Tibial nerve (tissue), 4 donors: ENCODE results near the gene NCEH1. TPM values are rescaled to one million over a fixed set of nuclear protein-coding genes. Genes with fewer than 3 reads are reported as not detected.
A peak's percentile ranks its signal among the peaks of the same experiment; 100 is the strongest.
"Not testable (repeated sequence)": the region's sequence is repeated elsewhere in the genome, so short reads cannot be mapped to it uniquely, and the experiment has no call there.

Experiments
- DNase-seq, 2 donors: peaks; one replicate each; pipeline ENCODE4 v3.0.0-alpha.2; 2019; ENCODE audit warnings: low spot score in 2 of 2
- H3K27ac ChIP-seq, 4 donors: fragments of 200-600 bp; sonication (generic) in 3 of 4; one replicate each; pipeline ENCODE4 v1.5.1; 2017 to 2019; ENCODE audit warnings: mild to moderate bottlenecking in 1 of 4
- H3K27me3 ChIP-seq, 2 donors: fragments of 200-600 bp; sonication (generic) in 1 of 2; one replicate each; pipeline versions ENCODE4 v1.5.1 to v1.6.0; 2017 to 2019
- H3K36me3 ChIP-seq, 3 donors: fragments of 200-600 bp; sonication (generic); one replicate each; pipeline ENCODE4 v1.5.1; 2018 to 2019
- H3K4me1 ChIP-seq, 4 donors: fragments of 200-600 bp; sonication (generic) in 3 of 4; one replicate each; pipeline ENCODE4 v1.5.1; 2017 to 2019
- H3K4me3 ChIP-seq, 4 donors: fragments of 200-600 bp; sonication (generic) in 3 of 4; one replicate each; pipeline ENCODE4 v1.5.1; 2017 to 2019; ENCODE audit warnings: mild to moderate bottlenecking in 1 of 4, moderate library complexity in 1 of 4
- H3K9me3 ChIP-seq, 4 donors: fragments of 200-600 bp; sonication (generic) in 3 of 4; one replicate each; pipeline ENCODE4 v1.5.1; 2017 to 2019
- EP300 ChIP-seq, 2 donors: sonication (generic); formaldehyde crosslinking; IDR thresholded peaks; one replicate each; pipeline ENCODE4 v1.6.1; 2017; ENCODE audit warnings: antibody characterized with exemption in 2 of 2, mild to moderate bottlenecking in 1 of 2
- POLR2A ChIP-seq, 2 donors: fragments of 450-650 bp; IDR thresholded peaks; one replicate each; pipeline ENCODE4 v1.6.1; 2017; ENCODE audit warnings: antibody characterized with exemption in 2 of 2, mild to moderate bottlenecking in 2 of 2, moderate library complexity in 2 of 2
- WGBS, 2 donors: methylation state at CpG; one replicate each; pipeline ENCODE4 v1.1.5; 2018; 5-methylcytosine and 5-hydroxymethylcytosine counted together
- total RNA-seq, 4 donors: library from RNA; depleted of rRNA; stranded (reverse); fragments of >200 nt; gene quantifications; one replicate each; pipeline ENCODE4 v1.1.0, GENCODE V29; 2016
- TF ChIP-seq, protein P1 (sequence below), 5 experiments: fragments of 200-600 bp in 3 of 5; fragments of 450-650 bp in 2 of 5; sonication (generic) in 3 of 5; IDR thresholded peaks; one replicate each; pipeline ENCODE4 v1.5.1; 2016 to 2019; ENCODE audit warnings: antibody characterized with exemption in 5 of 5, mild to moderate bottlenecking in 3 of 5, moderate library complexity in 2 of 5

NCEH1 gene
- total RNA-seq, 4 donors from 2014 or later: 4.3 to 13.5 (median 5.5) TPM

GRCh38 chr3:172735014-172735413 is 24.1 kb upstream of the NCEH1 start:
- no peaks in the 10 kb centered on the region for H3K9me3 ChIP-seq
- DNase-seq: no peak
- 88 to 90% methylated on average over 2 of the region's 2 CpGs for WGBS, 2 donors
- no peaks in the 10 kb centered on the region for H3K27me3 ChIP-seq
- H3K27ac ChIP-seq: no peak overlapping the region
- no peaks in the 10 kb centered on the region for H3K4me1 ChIP-seq
- no peaks in the 10 kb centered on the region for H3K36me3 ChIP-seq
- no peak overlapping the region for H3K4me3 ChIP-seq
- TF ChIP-seq EP300 (IDR thresholded peaks at IDR 0.05) (no peak), POLR2A (IDR thresholded peaks at IDR 0.05) (no peak)
- TF ChIP-seq, protein P1, sequence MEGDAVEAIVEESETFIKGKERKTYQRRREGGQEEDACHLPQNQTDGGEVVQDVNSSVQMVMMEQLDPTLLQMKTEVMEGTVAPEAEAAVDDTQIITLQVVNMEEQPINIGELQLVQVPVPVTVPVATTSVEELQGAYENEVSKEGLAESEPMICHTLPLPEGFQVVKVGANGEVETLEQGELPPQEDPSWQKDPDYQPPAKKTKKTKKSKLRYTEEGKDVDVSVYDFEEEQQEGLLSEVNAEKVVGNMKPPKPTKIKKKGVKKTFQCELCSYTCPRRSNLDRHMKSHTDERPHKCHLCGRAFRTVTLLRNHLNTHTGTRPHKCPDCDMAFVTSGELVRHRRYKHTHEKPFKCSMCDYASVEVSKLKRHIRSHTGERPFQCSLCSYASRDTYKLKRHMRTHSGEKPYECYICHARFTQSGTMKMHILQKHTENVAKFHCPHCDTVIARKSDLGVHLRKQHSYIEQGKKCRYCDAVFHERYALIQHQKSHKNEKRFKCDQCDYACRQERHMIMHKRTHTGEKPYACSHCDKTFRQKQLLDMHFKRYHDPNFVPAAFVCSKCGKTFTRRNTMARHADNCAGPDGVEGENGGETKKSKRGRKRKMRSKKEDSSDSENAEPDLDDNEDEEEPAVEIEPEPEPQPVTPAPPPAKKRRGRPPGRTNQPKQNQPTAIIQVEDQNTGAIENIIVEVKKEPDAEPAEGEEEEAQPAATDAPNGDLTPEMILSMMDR (IDR thresholded peaks at IDR 0.05): no peak

- WGBS, 2 donors: 63 to 83% methylated on average over 1 of the region's 1 CpG
Observed at GRCh38 chr3:172726380-172726779, 15.5 kb upstream of the NCEH1 start.

DNA sequence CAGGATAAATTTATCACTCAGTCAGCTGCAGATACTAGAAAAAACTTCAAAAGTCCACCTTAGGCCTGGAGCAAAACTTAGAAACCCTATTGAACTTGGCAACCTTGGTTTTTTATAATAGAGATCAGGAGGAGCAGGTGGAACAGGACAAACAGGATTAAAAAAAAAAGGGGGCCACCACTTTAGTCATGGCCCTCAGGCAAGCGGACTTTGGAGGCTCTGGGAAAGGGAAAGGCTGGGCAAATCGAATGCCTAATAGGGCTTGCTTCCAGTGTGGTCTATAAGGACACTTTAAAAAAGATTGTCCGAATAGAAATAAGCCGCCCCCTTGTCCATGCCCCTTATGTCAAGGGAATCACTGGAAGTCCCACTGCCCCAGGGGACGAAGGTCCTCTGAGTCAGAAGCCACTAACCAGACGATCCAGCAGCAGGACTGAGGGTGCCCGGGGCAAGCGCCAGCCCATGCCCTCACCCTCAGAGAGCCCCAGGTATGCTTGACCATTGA is 11.7 kb upstream of the NCEH1 start:
- not testable (repeated sequence) for DNase-seq, H3K4me3 ChIP-seq, H3K36me3 ChIP-seq, H3K27ac ChIP-seq, H3K27me3 ChIP-seq, H3K4me1 ChIP-seq
- peaks cover 0 to 24% (median 0%) of the 10 kb centered on the region in 4 donors for H3K9me3 ChIP-seq
- WGBS, 2 donors: 82 to 85% methylated on average over 8 of the region's 8 CpGs

More at GRCh38 chr3:172726380-172726779, 15.5 kb upstream of the NCEH1 start:
- H3K4me1 ChIP-seq: no peaks in the 10 kb centered on the region
- no peaks in the 10 kb centered on the region for H3K27me3 ChIP-seq
- TF ChIP-seq POLR2A (IDR thresholded peaks at IDR 0.05) (no peak), EP300 (IDR thresholded peaks at IDR 0.05) (no peak)
- TF ChIP-seq, protein P1 (IDR thresholded peaks at IDR 0.05): no peak
- H3K27ac ChIP-seq: no peak overlapping the region
- H3K9me3 ChIP-seq: peaks cover 0 to 10% (median 0%) of the 10 kb centered on the region in 4 donors
- H3K36me3 ChIP-seq: no peaks in the 10 kb centered on the region
- no peak for DNase-seq
- no peak overlapping the region for H3K4me3 ChIP-seq

GRCh38 chr3:172717493-172718088 is 6.7 kb upstream of the NCEH1 start:
- no peak for DNase-seq
- peaks cover 0 to 14% (median 0%) of the 10 kb centered on the region in 4 donors for H3K9me3 ChIP-seq
- TF ChIP-seq EP300 (IDR thresholded peaks at IDR 0.05): no peak
- no peaks in the 10 kb centered on the region for H3K27me3 ChIP-seq
- no peak overlapping the region for H3K4me3 ChIP-seq
- H3K27ac ChIP-seq: no peak overlapping the region
- H3K4me1 ChIP-seq: no peaks in the 10 kb centered on the region
- WGBS, 2 donors: 75 to 79% methylated on average over 4 of the region's 4 CpGs
- H3K36me3 ChIP-seq: no peaks in the 10 kb centered on the region

DNA sequence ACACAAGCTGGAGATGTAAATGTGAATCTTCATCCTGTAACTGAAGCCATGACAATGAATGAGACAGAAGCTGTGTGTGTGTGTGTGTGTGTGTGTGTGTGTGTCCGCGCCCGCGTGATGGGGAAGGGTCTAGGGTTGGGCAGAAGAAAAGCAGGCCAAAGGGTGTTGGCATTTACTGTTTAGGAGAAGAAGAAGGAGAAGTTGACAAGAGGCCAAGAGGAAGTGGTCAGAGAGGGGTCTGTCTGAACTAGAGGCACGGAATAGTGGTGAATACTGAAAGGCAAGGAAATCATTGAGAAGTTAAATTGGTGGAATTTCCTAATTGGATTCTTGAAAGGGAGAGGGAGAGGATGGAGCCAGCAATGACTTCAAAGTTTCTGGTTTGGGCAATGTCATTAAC is 5.6 kb upstream of the NCEH1 start:
- Histone ChIP-seq H3K4me1 (peaks cover 0 to 6% (median 0%) of the 10 kb centered on the region in 4 donors), H3K27me3 (no peaks in the 10 kb centered on the region), H3K4me3 (no peak overlapping the region), H3K27ac (no peak overlapping the region), H3K36me3 (no peaks in the 10 kb centered on the region), H3K9me3 (peaks cover 0 to 14% (median 0%) of the 10 kb centered on the region in 4 donors)
- peak in 1 of 2 donors; percentile 50 for DNase-seq
- WGBS, 2 donors: 51 to 55% methylated on average over 5 of the region's 5 CpGs
- TF ChIP-seq EP300 (IDR thresholded peaks at IDR 0.05) (no peak), POLR2A (IDR thresholded peaks at IDR 0.05) (no peak)
- TF ChIP-seq, protein P1 (IDR thresholded peaks at IDR 0.05): no peak

DNA sequence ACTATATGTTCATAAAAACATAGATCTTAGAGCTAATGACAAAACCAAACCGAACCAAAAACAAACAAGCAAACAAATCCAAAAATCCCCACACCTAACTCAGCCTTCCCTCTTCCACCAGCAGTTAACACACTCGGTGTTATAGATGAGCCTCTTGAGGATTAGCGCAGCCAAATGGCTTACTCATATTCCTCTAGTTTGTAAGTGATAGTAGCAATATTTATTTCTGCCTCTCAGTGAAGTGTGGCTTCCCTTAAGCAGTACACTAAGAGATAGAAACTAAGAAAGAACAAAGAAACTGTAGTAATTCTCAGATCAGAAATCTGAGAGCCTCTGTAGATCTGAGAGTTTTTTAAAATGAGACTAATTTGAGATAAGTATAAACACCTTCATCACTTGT is 2.4 kb upstream of the NCEH1 start:
- peak in 1 of 2 donors; percentile 17 for DNase-seq
- 57 to 65% methylated on average over 3 of the region's 3 CpGs for WGBS, 2 donors

More for the DNA sequence above, 2.4 kb upstream of the NCEH1 start:
- H3K9me3 ChIP-seq: peaks cover 0 to 1% (median 0%) of the 10 kb centered on the region in 4 donors
- H3K4me3 ChIP-seq: no peak overlapping the region
- H3K36me3 ChIP-seq: no peaks in the 10 kb centered on the region
- peaks cover 0 to 26% (median 4%) of the 10 kb centered on the region in 4 donors for H3K4me1 ChIP-seq
- no peaks in the 10 kb centered on the region for H3K27me3 ChIP-seq
- H3K27ac ChIP-seq: no peak overlapping the region
- TF ChIP-seq POLR2A (IDR thresholded peaks at IDR 0.05) (no peak), EP300 (IDR thresholded peaks at IDR 0.05) (no peak)
- TF ChIP-seq, protein P1 (IDR thresholded peaks at IDR 0.05): no peak
